HEK293 (cell line): ENCODE data around the gene CCDC30.

Experiments
- CTCF ChIP-seq: fragments of 450-650 bp; formaldehyde crosslinking; IDR thresholded peaks from 2 replicates; pipeline ENCODE4 v1.5.1; 2016; ENCODE audit warnings: missing biosample characterization, missing genetic modification characterization
- MYNN ChIP-seq: fragments of 450-650 bp; formaldehyde crosslinking; IDR thresholded peaks from 2 replicates; pipeline ENCODE4 v1.5.1; 2016; ENCODE audit warnings: missing biosample characterization, missing genetic modification characterization, borderline replicate concordance
- PRDM1 ChIP-seq: fragments of 450-650 bp; formaldehyde crosslinking; IDR thresholded peaks from 2 replicates; pipeline ENCODE4; 2016; ENCODE audit warnings: missing biosample characterization, missing genetic modification characterization
- REST ChIP-seq: fragments of 450-650 bp; formaldehyde crosslinking; IDR thresholded peaks from 2 replicates; pipeline ENCODE4 v1.5.1; 2016; ENCODE audit warnings: missing biosample characterization, missing genetic modification characterization
- ZBTB48 ChIP-seq: fragments of 450-650 bp; formaldehyde crosslinking; IDR thresholded peaks from 2 replicates; pipeline ENCODE4 v1.5.1; 2016; ENCODE audit warnings: missing biosample characterization, missing genetic modification characterization
- ZNF133 ChIP-seq: fragments of 450-650 bp; formaldehyde crosslinking; IDR thresholded peaks from 2 replicates; pipeline ENCODE4 v1.5.1; 2016; ENCODE audit warnings: missing biosample characterization, missing genetic modification characterization
- ZNF148 ChIP-seq: fragments of 450-650 bp; formaldehyde crosslinking; IDR thresholded peaks from 2 replicates; pipeline ENCODE4 v1.5.0; 2017; ENCODE audit warnings: missing biosample characterization, missing genetic modification characterization, borderline replicate concordance
- ZNF501 ChIP-seq: fragments of 450-650 bp; formaldehyde crosslinking; IDR thresholded peaks from 2 replicates; pipeline ENCODE4 v1.5.1; 2016; ENCODE audit warnings: missing biosample characterization, missing genetic modification characterization
- ZNF610 ChIP-seq: fragments of 450-650 bp; formaldehyde crosslinking; IDR thresholded peaks from 2 replicates; pipeline ENCODE4 v1.5.1; 2016; ENCODE audit warnings: missing biosample characterization, missing genetic modification characterization, borderline replicate concordance
- ZSCAN16 ChIP-seq: fragments of 450-650 bp; formaldehyde crosslinking; IDR thresholded peaks from 2 replicates; pipeline ENCODE4 v1.5.1; 2016; ENCODE audit warnings: missing biosample characterization, missing genetic modification characterization

GRCh38 chr1:42567038-42567437, 104.0 kb downstream of the CCDC30 start:
- TF ChIP-seq ZNF501, result no peak
- TF ChIP-seq ZSCAN16 (tag by site-specific recombination), result no peak
- no peak for TF ChIP-seq ZNF148 (tag by site-specific recombination)
- no peak for TF ChIP-seq CTCF
- TF ChIP-seq REST (tag by site-specific recombination), result no peak
- TF ChIP-seq PRDM1, result no peak
- TF ChIP-seq ZNF610 (tag by site-specific recombination), result no peak
- TF ChIP-seq ZNF133, result no peak
- no peak for TF ChIP-seq ZBTB48 (tag by site-specific recombination)
- TF ChIP-seq MYNN (tag by site-specific recombination), result no peak
